NOMO-1 treated with DMSO at 0.1 percent for 48 hours (cell line): ENCODE data around the gene GRAMD1A.

Experiments used
- DNase-seq: peaks from one replicate; lab custom pipeline; 2025; ENCODE audit not compliant: unreplicated experiment; lab: John Stamatoyannopoulos, UW

The GRAMD1A gene

GRCh38 chr19:35070471-35070870, 70.3 kb downstream of the GRAMD1A start:
- DNase-seq = no peak

- DNase-seq = no peak
Observed at GRCh38 chr19:35073516-35073915, 73.4 kb downstream of the GRAMD1A start.

- DNase-seq = no peak
Observed at GRCh38 chr19:35073941-35074340, 73.8 kb downstream of the GRAMD1A start.

- DNase-seq = no peak
Observed at GRCh38 chr19:35074426-35075201, 74.5 kb downstream of the GRAMD1A start.

- no peak for DNase-seq
Observed at GRCh38 chr19:35075202-35076025, 75.3 kb downstream of the GRAMD1A start.

- DNase-seq = no peak
Observed at GRCh38 chr19:35076026-35076370, 75.9 kb downstream of the GRAMD1A start.
